GM19438 (cell line): ENCODE measurements around the gene KNCN.

Experiments
- ATAC-seq: cut with Tn5 transposase; IDR thresholded peaks from one replicate; pipeline ENCODE4 v1.9.1; 2021; ENCODE audit warnings: low read depth; ENCODE audit not compliant: unreplicated experiment

The KNCN gene

GRCh38 chr1:46569884-46570725 lies 18.7 kb upstream of the KNCN start:
- no peak for ATAC-seq

- no peak for ATAC-seq
Observed at GRCh38 chr1:46569116-46569515, 17.7 kb upstream of the KNCN start.

DNA sequence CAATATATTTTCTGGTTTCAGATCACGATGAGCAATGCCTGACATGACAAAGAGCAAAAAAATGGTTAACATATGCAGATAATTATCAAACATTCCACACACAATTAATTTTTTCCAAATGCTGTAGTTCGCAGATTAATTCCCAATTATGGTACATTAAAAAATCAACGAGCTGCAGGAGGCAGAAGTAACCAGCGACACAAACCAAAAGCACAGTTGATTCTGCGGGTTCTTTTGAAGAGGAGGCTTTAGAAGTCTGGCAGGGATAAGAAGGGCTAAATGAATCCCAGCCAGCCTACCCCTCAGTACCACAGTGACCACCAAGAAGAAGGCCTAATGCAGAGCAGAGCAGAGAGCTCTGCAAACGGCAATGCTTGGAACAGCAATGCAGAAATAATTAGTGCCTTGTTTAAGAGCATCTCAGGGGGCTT lies 17.0 kb upstream of the KNCN start:
- no peak for ATAC-seq

GRCh38 chr1:46563341-46563740 lies 11.9 kb upstream of the KNCN start:
- ATAC-seq: no peak

GRCh38 chr1:46562498-46562897 lies 11.1 kb upstream of the KNCN start:
- no peak for ATAC-seq

GRCh38 chr1:46558966-46559365 lies 7.5 kb upstream of the KNCN start:
- ATAC-seq: no peak

DNA sequence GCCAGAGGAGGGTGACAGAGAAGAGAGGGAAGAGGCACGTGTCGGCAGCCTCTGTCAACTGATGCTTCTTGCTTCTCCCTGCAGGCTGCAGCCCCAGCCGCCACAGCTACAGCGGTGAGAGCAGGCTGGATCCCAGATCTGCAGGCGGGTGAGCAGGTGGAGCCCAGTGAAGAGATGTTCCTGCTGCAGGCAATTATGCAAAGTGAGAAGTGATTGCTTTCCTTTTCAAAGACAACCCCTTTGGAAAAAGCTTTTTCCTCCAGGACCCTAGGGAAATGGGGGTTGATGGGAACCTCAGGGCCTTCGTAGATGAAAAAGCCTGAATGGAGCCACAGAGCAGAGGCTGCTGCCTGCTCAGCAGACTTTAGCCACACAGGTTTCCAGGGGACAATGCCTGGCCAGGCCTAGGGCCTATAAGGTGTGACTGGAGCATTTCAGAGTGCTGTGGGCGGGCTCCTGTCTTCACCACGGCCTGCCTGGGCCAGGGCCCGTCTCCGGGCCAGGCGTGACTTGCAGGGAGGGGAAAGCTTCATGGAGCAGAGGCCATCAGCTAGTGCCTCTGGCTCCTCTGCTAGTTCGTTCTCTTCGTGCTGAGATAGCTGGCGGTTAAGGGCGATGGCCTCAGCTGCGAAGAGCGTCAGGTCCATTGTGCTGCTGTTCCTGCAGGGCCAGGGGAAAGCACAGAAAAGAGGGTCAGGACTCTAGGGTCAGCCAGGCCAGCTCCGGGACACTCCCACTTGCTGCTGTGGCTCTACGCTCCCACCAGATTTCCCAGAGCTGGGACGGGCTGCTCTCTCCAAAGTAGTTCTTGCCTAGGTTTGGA lies 6.9 kb upstream of the KNCN start:
- no peak for ATAC-seq

- no peak for ATAC-seq
Observed at GRCh38 chr1:46557403-46557802, 6.0 kb upstream of the KNCN start.

DNA sequence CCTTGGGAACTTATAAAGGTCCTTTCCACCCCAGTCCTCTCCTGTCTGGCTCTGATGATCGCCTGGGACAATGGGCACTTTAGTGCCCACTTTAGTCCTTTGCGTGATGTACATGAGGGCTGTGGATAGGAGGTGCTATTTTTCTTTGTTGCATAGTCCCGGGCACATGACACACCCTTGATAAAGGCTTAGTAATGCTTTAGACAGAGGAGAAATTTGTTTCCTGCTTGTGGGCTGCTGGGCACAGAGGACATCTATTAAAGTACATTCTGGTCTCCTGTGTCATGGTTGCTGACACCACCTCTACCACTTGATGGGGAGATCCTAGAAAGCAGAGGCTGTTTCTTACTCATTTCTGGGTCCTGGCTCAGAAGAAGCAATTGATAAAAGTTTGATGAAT lies 5.4 kb upstream of the KNCN start:
- ATAC-seq: no peak

DNA sequence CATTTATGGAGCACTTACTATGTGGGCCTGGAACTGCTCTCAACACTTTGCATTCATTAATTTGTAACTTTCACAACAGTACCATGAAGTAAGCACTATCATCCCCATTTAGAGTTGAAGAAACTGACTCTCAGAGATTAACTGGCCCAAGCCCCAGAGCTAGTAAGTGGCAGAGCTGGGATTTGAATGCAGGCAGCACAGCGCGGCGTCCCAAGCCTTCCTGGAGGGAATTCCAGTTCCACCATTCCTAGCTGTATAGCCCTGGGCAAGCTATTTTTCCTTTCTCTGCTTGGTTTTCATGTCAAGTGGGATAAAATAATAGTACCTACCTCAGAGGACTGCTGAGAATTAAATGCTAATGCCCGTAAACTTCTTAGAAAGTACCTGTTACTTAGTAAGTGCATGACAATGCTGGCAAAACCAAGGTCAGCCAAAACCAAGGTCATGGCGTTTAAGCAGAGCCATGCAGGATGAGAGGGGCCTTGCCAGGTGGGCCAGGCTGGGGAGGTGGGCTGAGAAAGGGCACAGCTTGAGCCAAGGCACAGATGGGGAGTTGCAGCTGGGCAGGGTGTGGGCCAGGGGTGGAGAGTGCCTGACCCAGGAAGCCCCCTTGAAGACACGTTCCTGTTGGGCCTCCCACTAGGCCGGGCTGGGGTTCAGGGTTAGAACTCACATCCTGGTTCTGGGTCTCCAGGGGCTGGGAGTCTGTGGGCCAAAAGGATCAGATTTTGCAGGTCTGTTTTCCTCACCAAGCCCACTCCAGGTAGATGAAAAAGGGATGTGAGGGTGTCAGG lies 4.6 kb upstream of the KNCN start:
- no peak for ATAC-seq

DNA sequence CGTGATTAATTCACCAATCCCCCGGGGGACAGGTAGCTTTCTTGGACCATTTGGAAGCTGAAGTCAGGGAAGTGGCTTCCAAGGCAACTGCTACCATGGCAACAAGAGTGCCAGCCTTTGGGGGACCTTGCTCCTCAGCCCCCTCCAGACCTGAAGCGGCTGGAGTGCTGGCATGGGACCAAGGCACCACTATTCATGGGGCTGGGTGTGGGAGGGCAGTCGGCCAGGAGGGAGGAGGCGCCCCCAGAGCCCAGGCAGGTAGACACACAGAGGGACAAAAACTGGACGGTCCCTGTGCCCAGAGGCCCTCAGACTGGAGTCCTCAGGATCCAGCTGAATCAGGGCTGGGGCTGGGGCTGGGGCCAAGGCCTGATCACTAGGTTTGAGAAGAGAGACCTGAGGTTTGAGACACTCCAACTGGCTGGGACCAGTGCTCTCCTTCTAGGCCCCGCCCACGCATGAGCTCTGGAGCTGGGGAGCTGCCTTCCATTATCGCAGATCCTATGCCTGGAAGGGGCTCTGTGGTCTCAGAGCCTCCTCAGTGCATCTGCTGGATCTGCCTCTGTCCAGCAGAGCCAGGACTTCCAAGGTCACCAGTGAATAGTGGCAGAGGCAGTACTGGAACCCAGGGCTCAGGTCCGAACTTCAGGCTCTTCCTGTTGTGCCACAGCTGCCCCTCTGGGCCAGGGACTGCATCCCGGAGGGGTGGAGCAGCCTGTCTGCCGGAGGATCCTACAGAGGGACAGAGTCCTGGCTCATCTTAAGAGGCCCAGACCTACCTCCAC lies 3.3 kb upstream of the KNCN start:
- no peak for ATAC-seq

- no peak for ATAC-seq
Observed at GRCh38 chr1:46554236-46554596, 2.8 kb upstream of the KNCN start.

- no peak for ATAC-seq
Observed at GRCh38 chr1:46553506-46553905, 2.1 kb upstream of the KNCN start.

- no peak for ATAC-seq
Observed at GRCh38 chr1:46552357-46553237, 1.1 kb upstream of the KNCN start.

DNA sequence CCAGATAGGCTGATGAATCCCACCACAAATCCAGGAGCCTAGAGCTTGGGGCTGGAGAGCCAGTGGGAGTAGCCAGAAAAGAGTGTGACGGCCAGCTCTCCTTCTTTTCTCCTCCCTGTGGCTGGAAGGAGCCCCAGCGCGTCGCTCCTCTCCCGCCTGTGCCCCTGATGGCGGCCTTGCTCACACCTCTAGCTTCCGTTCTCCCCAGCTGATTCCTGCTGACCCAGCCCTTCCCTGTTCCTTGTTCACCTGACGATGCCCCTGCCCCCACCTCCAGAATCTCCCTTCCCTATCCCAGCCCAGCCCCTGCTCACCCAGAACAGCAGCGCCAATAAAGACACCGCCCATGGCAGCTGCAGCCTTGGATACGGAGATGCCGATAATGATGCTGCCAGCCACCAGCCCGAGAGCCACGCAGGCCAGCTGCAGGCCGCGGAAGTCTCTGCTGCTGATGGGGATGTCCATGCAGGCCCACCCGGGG lies 656 bp downstream of the KNCN start:
- ATAC-seq: no peak

GRCh38 chr1:46549697-46550681 lies 1.5 kb downstream of the KNCN start:
- ATAC-seq: no peak

- no peak for ATAC-seq
Observed at GRCh38 chr1:46547481-46548383, 3.7 kb downstream of the KNCN start.
